Activated CD4-positive, alpha-beta memory T cell treated with anti-CD3 and anti-CD28 coated beads for 36 hours (primary cell): ENCODE results near the gene TRDMT1. TPM values are rescaled to one million over a fixed set of nuclear protein-coding genes. Genes with fewer than 3 reads are reported as not detected.

Source experiments
- CTCF ChIA-PET: fragments of 350-600 bp; sonication (Branson Sonifier 250); formaldehyde crosslinking; loops from one replicate; lab custom pipeline; 2021; ENCODE audit warnings: antibody characterized with exemption, inconsistent platforms; lab: Charles Lee
- POLR2A ChIA-PET: fragments of 350-600 bp; sonication (Branson Sonifier 250); formaldehyde crosslinking; loops from one replicate; lab custom pipeline; 2021; ENCODE audit warnings: antibody characterized with exemption; lab: Charles Lee
- DNase-seq: peaks from one replicate; pipeline ENCODE4 v3.0.0-alpha.2; 2020
- H3K27ac Mint-ChIP-seq: one replicate; pipeline ENCODE4 v1.8.0; 2021; ENCODE audit warnings: mixed read lengths
- H3K27me3 Mint-ChIP-seq: one replicate; pipeline ENCODE4 v1.8.0; 2021; ENCODE audit warnings: mixed read lengths
- H3K36me3 Mint-ChIP-seq: one replicate; pipeline ENCODE4 v1.8.0; 2021; ENCODE audit warnings: mixed read lengths
- H3K4me1 Mint-ChIP-seq: one replicate; pipeline ENCODE4 v1.8.0; 2021; ENCODE audit warnings: low read depth, mixed read lengths
- H3K4me3 Mint-ChIP-seq: one replicate; pipeline ENCODE4 v1.8.0; 2021; ENCODE audit warnings: mild to moderate bottlenecking, mixed read lengths
- H3K9me3 Mint-ChIP-seq: one replicate; pipeline ENCODE4 v1.8.0; 2021; ENCODE audit warnings: mixed read lengths
- intact Hi-C: fragments of 100-400 bp; cut with micrococcal nuclease; formaldehyde crosslinking; loops from one replicate; pipeline ENCODE4 v1.15.1; 2023
- total RNA-seq, 2 experiments: library from RNA; stranded (reverse); gene quantifications; one replicate each; pipeline ENCODE4 v1.2.3, GENCODE V29; 2021

TRDMT1 gene
- total RNA-seq, 2 experiments from 2014 or later: 5.0 to 5.8 TPM

- H3K36me3 Mint-ChIP-seq: no peaks in the 10 kb centered on the region
- no peaks in the 10 kb centered on the region for H3K27me3 Mint-ChIP-seq
- no peaks in the 10 kb centered on the region for H3K9me3 Mint-ChIP-seq
- ChIA-PET POLR2A (no interaction called here), CTCF (no interaction called here)
- intact Hi-C loops: loop anchor here (10.0 kb wide), 2 partner anchors 775 to 1445 kb away; partner anchors contain the start of genes ARL5B, NSUN6 and PTER
- peaks cover 35% of the 10 kb centered on the region for H3K4me1 Mint-ChIP-seq
- no peak for DNase-seq
- no peak overlapping the region for H3K4me3 Mint-ChIP-seq
- H3K27ac Mint-ChIP-seq: no peak overlapping the region
Observed at GRCh38 chr10:17209881-17210280, 8.4 kb upstream of the TRDMT1 start.

GRCh38 chr10:17209302-17209701 lies 7.8 kb upstream of the TRDMT1 start:
- ChIA-PET POLR2A (interaction anchor here (4.1 kb wide), 1 partner anchor 20 kb away, joined by 34 read pairs; the partner anchor contains the start of gene VIM), CTCF (no interaction called here)
- intact Hi-C loops: loop anchor here (10.0 kb wide), 2 partner anchors 775 to 1445 kb away; partner anchors contain the start of genes ARL5B, NSUN6 and PTER
- H3K9me3 Mint-ChIP-seq: no peaks in the 10 kb centered on the region
- H3K4me3 Mint-ChIP-seq: no peak overlapping the region
- H3K36me3 Mint-ChIP-seq: no peaks in the 10 kb centered on the region
- no peak for DNase-seq
- H3K27ac Mint-ChIP-seq: no peak overlapping the region
- H3K4me1 Mint-ChIP-seq: peaks cover 35% of the 10 kb centered on the region
- no peaks in the 10 kb centered on the region for H3K27me3 Mint-ChIP-seq

GRCh38 chr10:17208476-17208875 lies 7.0 kb upstream of the TRDMT1 start:
- Mint-ChIP-seq H3K4me1 (peaks cover 38% of the 10 kb centered on the region), H3K27ac (no peak overlapping the region), H3K4me3 (no peak overlapping the region), H3K27me3 (no peaks in the 10 kb centered on the region), H3K9me3 (no peaks in the 10 kb centered on the region), H3K36me3 (no peaks in the 10 kb centered on the region)
- intact Hi-C loops: loop anchor here (10.0 kb wide), 2 partner anchors 774 to 1446 kb away; partner anchors contain the start of genes ARL5B, NSUN6 and PTER
- no peak for DNase-seq
- CTCF ChIA-PET: no interaction called here
- POLR2A ChIA-PET: interaction anchor here (4.1 kb wide), 1 partner anchor 21 kb away, joined by 34 read pairs; the partner anchor contains the start of gene VIM

- peaks cover 50% of the 10 kb centered on the region for H3K4me1 Mint-ChIP-seq
- H3K36me3 Mint-ChIP-seq: no peaks in the 10 kb centered on the region
- no peaks in the 10 kb centered on the region for H3K9me3 Mint-ChIP-seq
- ChIA-PET POLR2A (interaction anchor here (0.9 to 4.1 kb wide), 3 partner anchors 10 to 26 kb away, joined by 6 to 34 read pairs (median 12); partner anchors contain the start of gene VIM), CTCF (interaction anchor here (0.6 to 3.2 kb wide), 4 partner anchors 9 to 51 kb away, joined by 3 to 29 read pairs (median 6); partner anchors contain the start of gene VIM)
- H3K27ac Mint-ChIP-seq: peak overlapping the region; percentile 84
- peak; percentile 63 for DNase-seq
- no peaks in the 10 kb centered on the region for H3K27me3 Mint-ChIP-seq
- intact Hi-C loops: loop anchor here (1.0 to 10.0 kb wide), 5 partner anchors 10 to 1449 kb away; partner anchors contain the start of genes ARL5B, NSUN6 and PTER
- H3K4me3 Mint-ChIP-seq: peak overlapping the region; percentile 31
Observed at GRCh38 chr10:17206210-17206709, 4.8 kb upstream of the TRDMT1 start.

- no peaks in the 10 kb centered on the region for H3K27me3 Mint-ChIP-seq
- H3K4me3 Mint-ChIP-seq: no peak overlapping the region
- no peak overlapping the region for H3K27ac Mint-ChIP-seq
- no peak for DNase-seq
- ChIA-PET POLR2A (no interaction called here), CTCF (no interaction called here)
- intact Hi-C loops: loop anchor here (10.0 kb wide), 2 partner anchors 769 to 1451 kb away; partner anchors contain the start of genes ARL5B, NSUN6 and PTER
- no peaks in the 10 kb centered on the region for H3K9me3 Mint-ChIP-seq
- peaks cover 57% of the 10 kb centered on the region for H3K4me1 Mint-ChIP-seq
- no peaks in the 10 kb centered on the region for H3K36me3 Mint-ChIP-seq
Observed at GRCh38 chr10:17203416-17203815, 1.9 kb upstream of the TRDMT1 start.

- Mint-ChIP-seq H3K4me1 (peaks cover 57% of the 10 kb centered on the region), H3K27me3 (no peaks in the 10 kb centered on the region), H3K36me3 (no peaks in the 10 kb centered on the region), H3K4me3 (no peak overlapping the region), H3K27ac (no peak overlapping the region), H3K9me3 (no peaks in the 10 kb centered on the region)
- intact Hi-C loops: loop anchor here (10.0 kb wide), 2 partner anchors 768 to 1452 kb away; partner anchors contain the start of genes ARL5B, NSUN6 and PTER
- ChIA-PET CTCF (interaction anchor here (4.0 kb wide), 1 partner anchor 27 kb away, joined by 28 read pairs; the partner anchor contains the start of gene VIM), POLR2A (interaction anchor here (3.1 kb wide), 1 partner anchor 26 kb away, joined by 50 read pairs; the partner anchor contains the start of gene VIM)
- DNase-seq: no peak
Observed at GRCh38 chr10:17202999-17203398, 1.5 kb upstream of the TRDMT1 start.

GRCh38 chr10:17202506-17202905 lies 1.0 kb upstream of the TRDMT1 start:
- CTCF ChIA-PET: interaction anchor here (4.0 kb wide), 1 partner anchor 27 kb away, joined by 28 read pairs; the partner anchor contains the start of gene VIM
- H3K4me1 Mint-ChIP-seq: peaks cover 57% of the 10 kb centered on the region
- POLR2A ChIA-PET: interaction anchor here (0.8 to 3.1 kb wide), 2 partner anchors 27 to 124 kb away, joined by 3 to 50 read pairs; partner anchors contain the start of gene VIM
- no peaks in the 10 kb centered on the region for H3K27me3 Mint-ChIP-seq
- no peak overlapping the region for H3K4me3 Mint-ChIP-seq
- no peak for DNase-seq
- H3K9me3 Mint-ChIP-seq: no peaks in the 10 kb centered on the region
- intact Hi-C loops: loop anchor here (10.0 kb wide), 2 partner anchors 768 to 1452 kb away; partner anchors contain the start of genes ARL5B, NSUN6 and PTER
- no peak overlapping the region for H3K27ac Mint-ChIP-seq
- H3K36me3 Mint-ChIP-seq: no peaks in the 10 kb centered on the region

GRCh38 chr10:17201794-17202116 lies 283 bp upstream of the TRDMT1 start:
- Mint-ChIP-seq H3K36me3 (no peaks in the 10 kb centered on the region), H3K4me3 (peak overlapping the region; percentile 94), H3K27me3 (no peaks in the 10 kb centered on the region), H3K27ac (peak overlapping the region; percentile 91), H3K9me3 (no peaks in the 10 kb centered on the region), H3K4me1 (peaks cover 52% of the 10 kb centered on the region)
- intact Hi-C loops: loop anchor here (1.0 to 10.0 kb wide), 6 partner anchors 15 to 1453 kb away; partner anchors contain the start of genes ARL5B, NSUN6, PTER and RSU1
- ChIA-PET CTCF (interaction anchor here (1.0 to 4.0 kb wide), 3 partner anchors 9 to 28 kb away, joined by 3 to 28 read pairs (median 5); partner anchors contain the start of gene VIM), POLR2A (interaction anchor here (0.6 to 3.1 kb wide), 9 partner anchors 15 to 311 kb away, joined by 3 to 50 read pairs (median 5); partner anchors contain the start of gene VIM)
- DNase-seq: no peak

GRCh38 chr10:17200001-17200911 lies 1.2 kb downstream of the TRDMT1 start:
- intact Hi-C loops: loop anchor here (2.0 to 10.0 kb wide), 3 partner anchors 55 to 1455 kb away; partner anchors contain the start of genes ARL5B, NSUN6 and PTER
- Mint-ChIP-seq H3K36me3 (peaks cover under 1% of the 10 kb centered on the region), H3K4me3 (peak overlapping the region; percentile 94), H3K27ac (peak overlapping the region; percentile 91), H3K27me3 (no peaks in the 10 kb centered on the region), H3K9me3 (no peaks in the 10 kb centered on the region), H3K4me1 (peaks cover 37% of the 10 kb centered on the region)
- no peak for DNase-seq
- POLR2A ChIA-PET: interaction anchor here (0.5 to 3.1 kb wide), 8 partner anchors 14 to 197 kb away, joined by 3 to 50 read pairs (median 6); partner anchors contain the start of gene VIM
- CTCF ChIA-PET: interaction anchor here (0.5 to 4.0 kb wide), 6 partner anchors 11 to 57 kb away, joined by 3 to 28 read pairs (median 4); partner anchors contain the start of gene VIM

- Mint-ChIP-seq H3K9me3 (no peaks in the 10 kb centered on the region), H3K4me1 (peaks cover 34% of the 10 kb centered on the region), H3K4me3 (no peak overlapping the region), H3K27me3 (no peaks in the 10 kb centered on the region), H3K27ac (no peak overlapping the region), H3K36me3 (peaks cover 3% of the 10 kb centered on the region)
- DNase-seq: no peak
- ChIA-PET CTCF (interaction anchor here (0.5 to 4.0 kb wide), 3 partner anchors 14 to 57 kb away, joined by 3 to 28 read pairs (median 8); partner anchors contain the start of gene VIM), POLR2A (no interaction called here)
- intact Hi-C loops: no loop called here
Observed at GRCh38 chr10:17199351-17199804, 2.1 kb downstream of the TRDMT1 start.

GRCh38 chr10:17196573-17196972 lies 4.9 kb downstream of the TRDMT1 start:
- H3K4me3 Mint-ChIP-seq: no peak overlapping the region
- ChIA-PET POLR2A (interaction anchor here (0.7 kb wide), 1 partner anchor 327 kb away, joined by 3 read pairs; no protein-coding TSS in a partner anchor), CTCF (interaction anchor here (2.5 kb wide), 1 partner anchor 34 kb away, joined by 8 read pairs; no protein-coding TSS in a partner anchor)
- no peaks in the 10 kb centered on the region for H3K27me3 Mint-ChIP-seq
- peaks cover 18% of the 10 kb centered on the region for H3K4me1 Mint-ChIP-seq
- H3K27ac Mint-ChIP-seq: no peak overlapping the region
- no peak for DNase-seq
- H3K36me3 Mint-ChIP-seq: peaks cover 3% of the 10 kb centered on the region
- no peaks in the 10 kb centered on the region for H3K9me3 Mint-ChIP-seq
- intact Hi-C loops: no loop called here
